ENCODE measurements around the gene IL1RAPL2. TPM values are rescaled to one million over a fixed set of nuclear protein-coding genes. Genes with fewer than 3 reads are reported as not detected.

The IL1RAPL2 gene
- total and polyA plus RNA-seq, 2 of the 8 experiments (the other 6 are each of a cell fraction or from before 2014, with no cell fraction given): 0.20 to 1.3 TPM

GRCh38 chrX:105051364-105051763, 485.4 kb downstream of the IL1RAPL2 start:
- Histone ChIP-seq H3K18ac (ENCODE audit: extremely low read depth, low read length) (no peak overlapping the region), H3K79me2 (ENCODE audit: control insufficient read depth in 1 of 2, insufficient read depth in 2 of 2, low read length in 2 of 2) (no peaks in the 10 kb centered on the region), H2BK5ac (ENCODE audit: low read depth, low read length) (no peak overlapping the region), H4K5ac (ENCODE audit: insufficient read length, low read depth, low read length) (no peak overlapping the region), H3K79me1 (ENCODE audit: low read depth, low read length) (no peaks in the 10 kb centered on the region), H3K4me3 (ENCODE audit: extremely low read depth in 1 of 4, insufficient read depth in 2 of 4, low read depth in 3 of 4, low read length in 4 of 4) (no peak overlapping the region), H3K27me3 (replicated peaks in 1 of 4; ENCODE audit: control insufficient read depth in 3 of 4, extremely low read depth in 1 of 4, insufficient read depth in 3 of 4, low read length in 3 of 4) (no peaks in the 10 kb centered on the region), H2AK5ac (ENCODE audit: low read depth, low read length) (no peak overlapping the region), H3K56ac (replicated peaks; ENCODE audit: insufficient read length, low read depth, low read length) (no peak overlapping the region), H3K9ac (replicated peaks in 1 of 4; ENCODE audit: extremely low read depth in 1 of 4, low read depth in 3 of 4, low read length in 3 of 4) (no peak overlapping the region), H2BK12ac (ENCODE audit: low read depth, low read length) (no peak overlapping the region), H3K9me3 (ENCODE audit: insufficient read depth in 2 of 2, low read depth in 1 of 2, low read length in 1 of 2) (no peaks in the 10 kb centered on the region), H2BK120ac (replicated peaks; ENCODE audit: low read depth, low read length) (no peak overlapping the region), H3K23ac (ENCODE audit: insufficient read length) (no peak overlapping the region), H2BK15ac (ENCODE audit: low read length) (no peak overlapping the region), H3K36me3 (ENCODE audit: control insufficient read depth in 2 of 4, insufficient read depth in 4 of 4, low read length in 3 of 4) (no peaks in the 10 kb centered on the region), H3K23me2 (ENCODE audit: low read depth, low read length) (no peaks in the 10 kb centered on the region; the same call in 1 of the 2 replicates), H3K27ac (ENCODE audit: low read depth, low read length) (no peak overlapping the region), H4K91ac (replicated peaks; ENCODE audit: insufficient read length, low read length) (no peak overlapping the region), H4K20me1 (replicated peaks in 1 of 2; ENCODE audit: control insufficient read depth in 1 of 2, insufficient read depth in 2 of 2, low read length in 2 of 2) (no peaks in the 10 kb centered on the region), H3K4ac (replicated peaks; ENCODE audit: insufficient read length, low read depth, low read length) (no peak overlapping the region), H2BK20ac (ENCODE audit: low read length) (no peak overlapping the region), H2AFZ (ENCODE audit: low read length) (no peak overlapping the region), H3K4me1 (replicated peaks in 1 of 4; ENCODE audit: control insufficient read depth in 3 of 4, insufficient read depth in 4 of 4, low read length in 3 of 4) (peaks cover 0 to 2% (median 0%) of the 10 kb centered on the region in 4 experiments; a peak in 1 of 7 replicates), H3K4me2 (ENCODE audit: insufficient read depth in 1 of 2, low read depth in 2 of 2, low read length in 2 of 2) (no peak overlapping the region), H3K14ac (ENCODE audit: insufficient read length) (no peak overlapping the region), H4K8ac (ENCODE audit: extremely low read depth, insufficient read depth, low read length) (no peak overlapping the region)
- no peak for FAIRE-seq
- POLR2A ChIA-PET (ENCODE audit: partially characterized antibody): no interaction called here
- CTCF ChIA-PET (ENCODE audit: partially characterized antibody): no interaction called here
- DNase-seq (ENCODE audit: low read depth in 1 of 2, low spot score in 2 of 2): no peak
- no CpG with 5 or more reads among the region's 10 CpGs for WGBS, 2 experiments (ENCODE audit: extremely low coverage in 1 of 2, insufficient coverage in 1 of 2, insufficient read length in 1 of 2, insufficient replicate concordance in 2 of 2, low coverage in 1 of 2, low lambda C conversion rate in 2 of 2, missing lambda C conversion rate in 1 of 2)
- TF ChIP-seq TBP (IDR thresholded peaks at IDR 0.05; ENCODE audit: low read depth, low read length) (no peak), E2F6 (IDR thresholded peaks at IDR 0.05) (no peak), SP2 (IDR thresholded peaks at IDR 0.05; ENCODE audit: low read length) (no peak), ATF3 (IDR thresholded peaks at IDR 0.05; ENCODE audit: insufficient read depth, low read depth, low read length) (no peak), EZH2 (IDR thresholded peaks at IDR 0.05; ENCODE audit: low read depth, low read length, severe bottlenecking) (no peak), BCL11A (IDR thresholded peaks at IDR 0.05; ENCODE audit: low read depth in 2 of 2, low read length in 2 of 2) (no peak), HDAC6 (IDR thresholded peaks at IDR 0.05; ENCODE audit: low read depth, low read length) (no peak), POU5F1 (IDR thresholded peaks at IDR 0.05; ENCODE audit: low read depth, low read length) (no peak), SAP30 (IDR thresholded peaks at IDR 0.05; ENCODE audit: insufficient read depth, insufficient replicate concordance, low read length) (no peak), CHD1 (IDR thresholded peaks at IDR 0.05; ENCODE audit: low read depth, low read length) (no peak), MAFK (IDR thresholded peaks at IDR 0.05; ENCODE audit: low read depth, low read length) (no peak), RBBP5 (IDR thresholded peaks at IDR 0.05; ENCODE audit: borderline replicate concordance, low read depth, low read length) (no peak), ASH2L (IDR thresholded peaks at IDR 0.05; ENCODE audit: low read length) (no peak), PHF8 (conservative IDR thresholded peaks at IDR 0.05; ENCODE audit: low read depth, low read length) (no peak)

All from H1 (cell line).